GM23338 (cell line): ENCODE results near the gene RIC1. TPM values are rescaled to one million over a fixed set of nuclear protein-coding genes. Genes with fewer than 3 reads are reported as not detected.
"Not testable (repeated sequence)": the region's sequence is repeated elsewhere in the genome, so short reads cannot be mapped to it uniquely, and the experiment has no call there.

Experiments
- ATAC-seq: fragments of 200-7000 bp; cut with Tn5 transposase; 3 replicates; pipeline ENCODE4 v1.9.1; 2020
- DNase-seq: peaks from one replicate; pipeline ENCODE4 v3.0.0-alpha.2; 2015; ENCODE audit warnings: low spot score
- H2AFZ ChIP-seq: fragments of 200-600 bp; sonication (generic); 2 replicates; pipeline ENCODE4 v1.8.0; 2016; ENCODE audit warnings: antibody characterized with exemption, mild to moderate bottlenecking, moderate library complexity
- H3F3A ChIP-seq: fragments of 200-600 bp; sonication (generic); replicated peaks from 2 replicates; pipeline ENCODE4 v1.8.0; 2017; ENCODE audit warnings: antibody characterized with exemption, mixed run types, low read depth
- H3K27ac ChIP-seq: fragments of 200-600 bp; sonication (generic); 2 replicates; pipeline ENCODE4 v1.6.1; 2016; ENCODE audit warnings: low read depth
- H3K27me3 ChIP-seq: fragments of 200-600 bp; sonication (generic); 2 replicates; pipeline ENCODE4 v1.8.0; 2016; ENCODE audit warnings: mild to moderate bottlenecking, mixed run types, moderate library complexity; ENCODE audit not compliant: insufficient read depth
- H3K36me3 ChIP-seq: fragments of 200-600 bp; sonication (generic); 2 replicates; pipeline ENCODE4 v1.8.0; 2016; ENCODE audit warnings: mild to moderate bottlenecking; ENCODE audit not compliant: insufficient read depth
- H3K4me1 ChIP-seq: fragments of 200-600 bp; sonication (generic); 2 replicates; pipeline ENCODE4 v1.8.0; 2016; ENCODE audit warnings: mild to moderate bottlenecking, moderate library complexity; ENCODE audit not compliant: insufficient read depth
- H3K4me2 ChIP-seq: fragments of 200-600 bp; sonication (generic); 2 replicates; pipeline ENCODE4 v1.7.1; 2017; ENCODE audit warnings: mixed run types
- H3K4me3 ChIP-seq: fragments of 200-600 bp; sonication (generic); 2 replicates; pipeline ENCODE4 v1.6.1; 2016; ENCODE audit warnings: mixed run types
- H3K79me2 ChIP-seq: fragments of 200-600 bp; sonication (generic); replicated peaks from 2 replicates; pipeline ENCODE4 v1.8.0; 2017; ENCODE audit warnings: mild to moderate bottlenecking; ENCODE audit not compliant: insufficient read depth
- H3K9me2 ChIP-seq: fragments of 200-600 bp; sonication (generic); 2 replicates; pipeline ENCODE4 v1.8.0; 2017; ENCODE audit not compliant: insufficient read depth
- H4K20me1 ChIP-seq: fragments of 200-600 bp; sonication (generic); replicated peaks from 2 replicates; pipeline ENCODE4 v1.8.0; 2017; ENCODE audit warnings: mild to moderate bottlenecking; ENCODE audit not compliant: insufficient read depth
- H3K27ac Mint-ChIP-seq: 2 replicates; pipeline ENCODE4 v1.8.0; 2020; ENCODE audit warnings: inconsistent platforms, mild to moderate bottlenecking, moderate library complexity, mixed read lengths
- H3K27me3 Mint-ChIP-seq: 3 replicates; pipeline ENCODE4 v1.8.0; 2022; ENCODE audit warnings: low read depth, mild to moderate bottlenecking, moderate library complexity, mixed read lengths, inconsistent platforms; ENCODE audit not compliant: insufficient read depth, poor library complexity
- H3K36me3 Mint-ChIP-seq: 3 replicates; pipeline ENCODE4 v1.8.0; 2021; ENCODE audit warnings: low read depth, mild to moderate bottlenecking, inconsistent platforms, moderate library complexity, mixed read lengths
- H3K4me1 Mint-ChIP-seq: 3 replicates; pipeline ENCODE4 v1.8.0; 2020; ENCODE audit warnings: mild to moderate bottlenecking, inconsistent platforms, mixed read lengths
- H3K4me3 Mint-ChIP-seq: 3 replicates; pipeline ENCODE4 v1.8.0; 2021; ENCODE audit warnings: moderate library complexity, mild to moderate bottlenecking, inconsistent platforms, mixed read lengths
- H3K9me3 Mint-ChIP-seq: 3 replicates; pipeline ENCODE4 v1.8.0; 2020; ENCODE audit warnings: moderate library complexity, mild to moderate bottlenecking, inconsistent platforms, mixed read lengths
- ETS1 ChIP-seq: IDR thresholded peaks from 2 replicates; pipeline ENCODE4 v1.6.1; 2016; ENCODE audit warnings: antibody characterized with exemption
- JUNB ChIP-seq: IDR thresholded peaks from one replicate; pipeline ENCODE4 v1.6.1; 2016; ENCODE audit warnings: antibody characterized with exemption; ENCODE audit not compliant: unreplicated experiment
- NANOG ChIP-seq: IDR thresholded peaks from 2 replicates; pipeline ENCODE4 v1.6.1; 2016; ENCODE audit warnings: antibody characterized with exemption, borderline replicate concordance
- POLR2AphosphoS5 ChIP-seq: IDR thresholded peaks from 2 replicates; pipeline ENCODE4 v1.6.1; 2016; ENCODE audit warnings: antibody characterized with exemption, low read depth
- STAT1 ChIP-seq: IDR thresholded peaks from one replicate; pipeline ENCODE4 v1.6.1; 2016; ENCODE audit warnings: antibody characterized with exemption; ENCODE audit not compliant: unreplicated experiment
- polyA plus RNA-seq: library from polyadenylated mRNA; unstranded; fragments of >200 nt; fragmentation: Nextera tagmentation; extraction: Ambion mirVana; gene quantifications from 2 replicates; pipeline ENCODE4 v1.2.1, GENCODE V29; 2016
- total RNA-seq: library from RNA; depleted of rRNA; stranded (reverse); fragments of >200 nt; shearing (Covaris generic); gene quantifications from 2 replicates; pipeline ENCODE4 v1.2.3, GENCODE V29; 2014

The RIC1 gene
- total and polyA plus RNA-seq, 2 experiments from 2014 or later: 7.8 to 34.9 TPM

- Histone ChIP-seq H3K4me1 (no peaks in the 10 kb centered on the region), H4K20me1 (peaks cover 15% of the 10 kb centered on the region; the same call in 1 of the 2 replicates), H3K27me3 (no peaks in the 10 kb centered on the region), H3K4me2 (no peak overlapping the region), H2AFZ (no peak overlapping the region), H3K79me2 (peaks cover 99% of the 10 kb centered on the region), H3K9me2 (no peaks in the 10 kb centered on the region), H3K36me3 (no peaks in the 10 kb centered on the region), H3K27ac (no peak overlapping the region), H3F3A (no peaks in the 10 kb centered on the region), H3K4me3 (no peak overlapping the region)
- ATAC-seq: no peak
- Mint-ChIP-seq H3K27me3 (peaks cover 14% of the 10 kb centered on the region), H3K36me3 (peaks cover 18% of the 10 kb centered on the region), H3K27ac (peak overlapping the region; percentile 72; the same call in 1 of the 2 replicates), H3K4me1 (no peaks in the 10 kb centered on the region), H3K4me3 (no peak overlapping the region), H3K9me3 (peaks cover 28% of the 10 kb centered on the region)
- no peak for DNase-seq
- TF ChIP-seq JUNB (no peak), NANOG (no peak)
Measured at GRCh38 chr9:5651246-5651645, 22.3 kb downstream of the RIC1 start.

- Mint-ChIP-seq H3K27ac (no peak overlapping the region), H3K36me3 (peaks cover 18% of the 10 kb centered on the region), H3K9me3 (peaks cover 28% of the 10 kb centered on the region), H3K27me3 (peaks cover 14% of the 10 kb centered on the region), H3K4me1 (no peaks in the 10 kb centered on the region), H3K4me3 (no peak overlapping the region)
- no peaks in the 10 kb centered on the region for H3K4me1 ChIP-seq
- no peak overlapping the region for H3K27ac ChIP-seq
- no peaks in the 10 kb centered on the region for H3K9me2 ChIP-seq
- TF ChIP-seq POLR2AphosphoS5 (no peak), STAT1 (no peak), ETS1 (no peak)
- no peaks in the 10 kb centered on the region for H3F3A ChIP-seq
- no peaks in the 10 kb centered on the region for H3K27me3 ChIP-seq
- no peak for DNase-seq
- H3K4me3 ChIP-seq: no peak overlapping the region
- peaks cover 25% of the 10 kb centered on the region for H4K20me1 ChIP-seq
- H3K4me2 ChIP-seq: no peak overlapping the region
- H3K79me2 ChIP-seq: peaks cover 90% of the 10 kb centered on the region
- H3K36me3 ChIP-seq: no peaks in the 10 kb centered on the region
- H2AFZ ChIP-seq: no peak overlapping the region
- ATAC-seq: no peak
Measured at GRCh38 chr9:5652821-5653220, 23.9 kb downstream of the RIC1 start.

- not testable (repeated sequence) for ATAC-seq, DNase-seq, H3K27ac Mint-ChIP-seq, H3K4me3 ChIP-seq, H3K36me3 ChIP-seq, H3K27me3 Mint-ChIP-seq, H3K27ac ChIP-seq, H2AFZ ChIP-seq, H3K27me3 ChIP-seq, H3F3A ChIP-seq, H3K4me3 Mint-ChIP-seq, H3K4me2 ChIP-seq, H3K9me2 ChIP-seq
- Histone ChIP-seq H3K79me2 (peaks cover 78% of the 10 kb centered on the region), H3K4me1 (peaks cover 12% of the 10 kb centered on the region; the same call in 1 of the 2 replicates), H4K20me1 (peaks cover 59% of the 10 kb centered on the region)
- H3K4me1 Mint-ChIP-seq: peaks cover 11% of the 10 kb centered on the region; the same call in 2 of the 3 replicates
- peaks cover 11% of the 10 kb centered on the region; the same call in 2 of the 3 replicates for H3K9me3 Mint-ChIP-seq
- H3K36me3 Mint-ChIP-seq: peaks cover 43% of the 10 kb centered on the region
Measured at GRCh38 chr9:5662804-5663203, 33.9 kb downstream of the RIC1 start.
